ENCODE results near the gene JPT2. TPM values are rescaled to one million over a fixed set of nuclear protein-coding genes. Genes with fewer than 3 reads are reported as not detected.

Gene JPT2
- total RNA-seq, 2 experiments from 2014 or later = 61.5 to 62.2 TPM

GRCh38 chr16:1655269-1655807 lies 22.7 kb upstream of the JPT2 start:
- no peak overlapping the region for H3K4me3 Mint-ChIP-seq
- intact Hi-C loops (cut with micrococcal nuclease) = no loop called here
- no peaks in the 10 kb centered on the region for H3K27me3 Mint-ChIP-seq
- H3K4me1 Mint-ChIP-seq (ENCODE audit: low read depth) = no peaks in the 10 kb centered on the region
- no peaks in the 10 kb centered on the region for H3K9me3 Mint-ChIP-seq
- DNase-seq (no peak), ATAC-seq (no peak)
- TF ChIP-seq CTCF (IDR thresholded peaks at IDR 0.05) = no peak
- ChIA-PET CTCF (no interaction called here), POLR2A (no interaction called here)
- H3K27ac Mint-ChIP-seq = no peak overlapping the region
- H3K36me3 Mint-ChIP-seq (ENCODE audit: low read depth) = peaks cover 34% of the 10 kb centered on the region

GRCh38 chr16:1655909-1656807 lies 21.9 kb upstream of the JPT2 start:
- Mint-ChIP-seq H3K36me3 (ENCODE audit: low read depth) (peaks cover 26% of the 10 kb centered on the region), H3K4me1 (ENCODE audit: low read depth) (no peaks in the 10 kb centered on the region), H3K4me3 (no peak overlapping the region), H3K27ac (no peak overlapping the region), H3K27me3 (no peaks in the 10 kb centered on the region), H3K9me3 (no peaks in the 10 kb centered on the region)
- ATAC-seq (no peak), DNase-seq (no peak)
- intact Hi-C loops (cut with micrococcal nuclease) = no loop called here
- ChIA-PET CTCF (no interaction called here), POLR2A (no interaction called here)
- TF ChIP-seq CTCF (IDR thresholded peaks at IDR 0.05) = no peak

- DNase-seq = no peak
- Mint-ChIP-seq H3K27me3 (no peaks in the 10 kb centered on the region), H3K36me3 (ENCODE audit: low read depth) (peaks cover 18% of the 10 kb centered on the region), H3K27ac (no peak overlapping the region), H3K4me3 (no peak overlapping the region), H3K4me1 (ENCODE audit: low read depth) (no peaks in the 10 kb centered on the region), H3K9me3 (no peaks in the 10 kb centered on the region)
- ChIA-PET CTCF (no interaction called here), POLR2A (interaction anchor here (0.5 to 1.0 kb wide), 2 partner anchors 11 to 1615 kb away, joined by 3 to 4 read pairs; no protein-coding TSS in a partner anchor)
- ATAC-seq = no peak
- TF ChIP-seq CTCF (IDR thresholded peaks at IDR 0.05) = no peak
- intact Hi-C loops (cut with micrococcal nuclease) = no loop called here
Measured at GRCh38 chr16:1656808-1657617, 21.1 kb upstream of the JPT2 start.

GRCh38 chr16:1657841-1658240 lies 20.2 kb upstream of the JPT2 start:
- Mint-ChIP-seq H3K4me1 (ENCODE audit: low read depth) (no peaks in the 10 kb centered on the region), H3K36me3 (ENCODE audit: low read depth) (peaks cover 14% of the 10 kb centered on the region), H3K27me3 (no peaks in the 10 kb centered on the region), H3K27ac (no peak overlapping the region), H3K4me3 (no peak overlapping the region), H3K9me3 (no peaks in the 10 kb centered on the region)
- no peak for DNase-seq
- no peak for TF ChIP-seq CTCF (IDR thresholded peaks at IDR 0.05)
- intact Hi-C loops (cut with micrococcal nuclease) = no loop called here
- CTCF ChIA-PET = no interaction called here
- no peak for ATAC-seq
- POLR2A ChIA-PET = interaction anchor here (1.0 kb wide), 1 partner anchor 12 kb away, joined by 3 read pairs; no protein-coding TSS in a partner anchor

Measured in activated CD8-positive, alpha-beta T cell treated with anti-CD3 and anti-CD28 coated beads for 36 hours (primary cell).